ENCODE results near the gene PLCE1. TPM values are rescaled to one million over a fixed set of nuclear protein-coding genes. Genes with fewer than 3 reads are reported as not detected.
"Not testable (repeated sequence)": the region's sequence is repeated elsewhere in the genome, so short reads cannot be mapped to it uniquely, and the experiment has no call there.

The PLCE1 gene
- total RNA-seq, 2 experiments from 2014 or later: 0.02 to 0.04 TPM

DNA sequence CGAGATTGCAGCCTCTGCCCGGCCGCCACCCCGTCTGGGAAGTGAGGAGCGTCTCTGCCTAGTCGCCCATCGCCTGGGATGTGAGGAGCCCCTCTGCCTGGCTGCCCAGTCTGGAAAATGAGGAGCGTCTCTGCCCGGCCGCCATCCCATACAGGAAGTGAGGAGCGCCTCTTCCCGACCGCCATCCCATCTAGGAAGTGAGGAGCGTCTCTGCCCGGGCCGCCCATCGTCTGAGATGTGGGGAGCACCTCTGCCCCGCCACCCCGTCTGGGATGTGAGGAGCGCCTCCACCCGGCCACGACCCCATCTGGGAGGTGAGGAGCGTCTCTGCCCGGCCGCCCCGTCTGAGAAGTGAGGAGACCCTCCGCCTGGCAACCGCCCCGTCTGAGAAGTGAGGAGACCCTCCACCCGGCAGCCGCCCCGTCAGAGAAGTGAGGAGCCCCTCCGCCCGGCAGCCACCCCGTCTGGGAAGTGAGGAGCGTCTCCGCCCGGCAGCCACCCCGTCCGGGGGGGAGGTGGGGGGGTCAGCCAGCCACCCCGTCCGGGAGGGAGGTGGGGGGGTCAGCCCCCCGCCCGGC is 23.2 kb upstream of the PLCE1 start:
- H3K27me3 Mint-ChIP-seq; H3K9me3 Mint-ChIP-seq; H3K4me1 Mint-ChIP-seq; POLR2A ChIA-PET; CTCF ChIA-PET; H3K27ac Mint-ChIP-seq; H3K36me3 Mint-ChIP-seq (ENCODE audit: low read depth); H3K4me3 Mint-ChIP-seq; DNase-seq: not testable (repeated sequence)

DNA sequence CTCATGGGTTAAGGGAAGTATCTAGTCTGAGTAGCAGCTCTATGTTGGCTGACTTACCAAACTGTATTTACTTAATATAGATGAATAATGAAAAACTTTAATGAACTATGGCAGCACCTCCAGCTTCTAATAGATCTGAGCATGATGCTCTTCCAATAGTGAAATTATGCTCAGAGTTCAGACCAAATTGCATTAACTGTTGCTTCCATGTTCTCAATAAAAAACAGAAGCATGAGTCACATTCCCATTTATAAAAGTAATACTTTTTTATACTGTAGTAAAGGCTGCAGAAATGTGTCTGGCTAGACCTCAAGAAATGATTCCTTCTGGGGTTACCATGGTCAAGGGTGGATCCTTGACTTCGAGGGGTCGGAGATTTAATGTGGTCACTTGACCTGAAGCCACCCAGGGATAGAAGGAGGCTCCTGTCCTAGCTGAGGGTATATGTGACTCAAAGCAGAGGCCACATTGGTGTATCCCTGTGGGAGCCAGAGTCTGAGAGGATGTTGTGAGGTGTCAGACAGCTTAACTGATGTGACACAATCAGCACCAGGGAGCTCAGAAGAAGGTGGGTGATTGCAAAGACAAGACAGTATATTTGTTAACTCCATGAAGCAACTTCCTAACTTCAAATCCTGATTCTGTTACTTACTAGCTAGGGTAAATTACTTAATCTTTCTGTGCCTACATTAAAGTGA is 19.8 kb upstream of the PLCE1 start:
- ChIA-PET CTCF (no interaction called here), POLR2A (no interaction called here)
- no peak overlapping the region for H3K27ac Mint-ChIP-seq
- no peak for DNase-seq
- no peaks in the 10 kb centered on the region for H3K4me1 Mint-ChIP-seq
- no peak overlapping the region for H3K4me3 Mint-ChIP-seq
- H3K9me3 Mint-ChIP-seq: no peaks in the 10 kb centered on the region
- H3K27me3 Mint-ChIP-seq: peaks cover 6% of the 10 kb centered on the region
- no peaks in the 10 kb centered on the region for H3K36me3 Mint-ChIP-seq (ENCODE audit: low read depth)

DNA sequence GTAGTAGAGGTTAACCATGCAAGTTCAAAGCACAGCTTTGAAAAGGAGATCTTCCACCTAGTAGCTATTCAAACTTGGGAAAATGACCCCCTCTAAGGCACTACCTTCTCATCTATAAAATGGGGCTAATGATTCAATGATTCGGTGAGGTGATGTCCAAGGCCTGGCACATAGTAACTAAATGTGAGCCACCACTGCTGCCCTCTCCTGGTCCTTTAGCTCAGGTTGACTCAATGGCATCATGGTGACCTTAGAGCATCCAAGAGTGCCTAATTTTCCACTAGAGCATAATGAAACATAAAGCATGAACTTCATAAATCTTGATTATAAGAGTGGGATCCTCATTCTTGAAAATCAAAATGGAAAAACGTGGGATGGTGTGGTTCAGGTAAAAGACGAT is 16.3 kb upstream of the PLCE1 start:
- Mint-ChIP-seq H3K27ac (no peak overlapping the region), H3K4me3 (no peak overlapping the region), H3K27me3 (peaks cover 7% of the 10 kb centered on the region), H3K9me3 (no peaks in the 10 kb centered on the region), H3K4me1 (no peaks in the 10 kb centered on the region), H3K36me3 (ENCODE audit: low read depth) (no peaks in the 10 kb centered on the region)
- ChIA-PET POLR2A (no interaction called here), CTCF (interaction anchor here (2.2 kb wide), 1 partner anchor 11 kb away, joined by 9 read pairs; no protein-coding TSS in a partner anchor)
- DNase-seq: no peak

DNA sequence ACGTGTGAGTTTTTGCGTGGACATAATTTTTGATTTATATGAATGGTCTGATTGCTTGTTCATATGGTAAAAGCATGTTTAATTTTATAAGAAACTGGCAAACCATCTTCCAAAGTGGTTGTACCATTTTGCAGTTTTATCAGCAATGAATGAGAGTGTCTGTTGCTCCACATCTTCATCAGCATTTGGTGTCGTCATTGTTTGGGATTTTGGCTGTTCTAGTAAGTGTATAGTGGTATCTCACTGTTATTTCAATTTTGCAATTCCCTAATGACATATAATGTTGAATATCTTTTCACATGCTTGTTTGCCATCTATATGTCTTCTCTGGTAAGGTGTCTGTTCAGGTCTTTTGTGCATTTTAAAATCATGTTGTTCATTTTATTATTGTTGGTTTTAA is 13.2 kb upstream of the PLCE1 start:
- ChIA-PET CTCF (no interaction called here), POLR2A (no interaction called here)
- H3K9me3 Mint-ChIP-seq: no peaks in the 10 kb centered on the region
- no peak overlapping the region for H3K27ac Mint-ChIP-seq
- H3K27me3 Mint-ChIP-seq: peaks cover 7% of the 10 kb centered on the region
- H3K4me3 Mint-ChIP-seq: no peak overlapping the region
- no peaks in the 10 kb centered on the region for H3K4me1 Mint-ChIP-seq
- DNase-seq: no peak
- H3K36me3 Mint-ChIP-seq (ENCODE audit: low read depth): no peaks in the 10 kb centered on the region

DNA sequence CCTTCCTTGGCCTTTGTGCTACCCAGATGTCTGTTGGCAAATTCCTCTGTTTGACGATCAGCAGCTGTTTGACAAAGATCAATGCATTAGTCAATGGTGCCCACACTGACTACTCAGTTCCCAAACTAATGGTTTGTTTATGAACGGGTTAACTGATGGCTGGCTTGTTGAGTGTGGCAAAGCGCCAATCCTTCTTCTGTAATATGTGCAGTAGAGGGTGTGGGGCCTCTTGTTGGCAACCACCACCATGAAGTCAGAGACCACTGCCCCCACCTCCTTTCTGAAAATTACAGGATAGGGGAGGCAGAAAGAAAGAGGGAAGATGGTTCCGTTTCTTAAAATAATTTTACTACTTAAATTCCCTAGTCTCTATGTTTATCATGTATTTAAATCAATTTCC is 2.6 kb upstream of the PLCE1 start:
- Mint-ChIP-seq H3K27me3 (peaks cover 50% of the 10 kb centered on the region), H3K36me3 (ENCODE audit: low read depth) (no peaks in the 10 kb centered on the region)
- POLR2A ChIA-PET: no interaction called here

DNA sequence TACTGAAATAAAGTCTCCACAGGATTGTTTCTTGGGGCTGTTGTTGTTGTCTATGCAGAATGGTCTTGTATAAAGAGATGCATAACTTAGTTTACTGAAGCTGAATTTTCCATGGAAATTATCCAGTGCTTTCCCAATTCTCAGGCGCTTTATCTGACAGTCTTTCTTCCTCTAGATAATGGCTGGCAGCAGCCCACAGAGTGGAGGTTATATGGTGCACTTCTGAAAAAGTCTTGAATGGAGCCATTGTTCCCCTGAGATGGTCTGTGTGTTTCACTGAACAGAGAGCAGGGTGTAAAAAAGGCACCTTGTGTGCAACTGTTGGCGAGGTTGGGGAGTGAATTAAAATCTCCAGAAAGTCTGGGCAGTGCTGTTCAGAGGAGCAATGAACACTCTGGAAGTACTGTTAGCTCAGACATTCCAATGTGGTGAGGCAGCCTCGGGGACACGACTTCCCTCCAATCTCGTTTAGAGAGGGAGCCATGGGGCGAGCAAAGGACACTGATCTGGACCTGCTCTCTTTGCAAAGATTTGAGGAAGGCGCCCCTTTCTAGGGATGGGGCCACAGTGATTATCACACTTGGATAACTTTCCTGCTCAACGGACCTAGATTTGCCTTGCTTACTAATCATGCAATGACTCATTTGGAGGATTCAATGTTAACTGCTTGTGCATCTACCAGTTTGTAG is 2.0 kb upstream of the PLCE1 start:
- POLR2A ChIA-PET: no interaction called here
- Mint-ChIP-seq H3K4me3 (no peak overlapping the region), H3K27me3 (peaks cover 55% of the 10 kb centered on the region), H3K27ac (no peak overlapping the region), H3K36me3 (ENCODE audit: low read depth) (no peaks in the 10 kb centered on the region), H3K9me3 (no peaks in the 10 kb centered on the region), H3K4me1 (peaks cover 6% of the 10 kb centered on the region)
- CTCF ChIA-PET: no interaction called here
- no peak for DNase-seq

More for the DNA sequence above, 2.6 kb upstream of the PLCE1 start:
- CTCF ChIA-PET: no interaction called here
- DNase-seq: no peak
- H3K27ac Mint-ChIP-seq: no peak overlapping the region
- H3K4me3 Mint-ChIP-seq: no peak overlapping the region
- peaks cover 6% of the 10 kb centered on the region for H3K4me1 Mint-ChIP-seq
- no peaks in the 10 kb centered on the region for H3K9me3 Mint-ChIP-seq

DNA sequence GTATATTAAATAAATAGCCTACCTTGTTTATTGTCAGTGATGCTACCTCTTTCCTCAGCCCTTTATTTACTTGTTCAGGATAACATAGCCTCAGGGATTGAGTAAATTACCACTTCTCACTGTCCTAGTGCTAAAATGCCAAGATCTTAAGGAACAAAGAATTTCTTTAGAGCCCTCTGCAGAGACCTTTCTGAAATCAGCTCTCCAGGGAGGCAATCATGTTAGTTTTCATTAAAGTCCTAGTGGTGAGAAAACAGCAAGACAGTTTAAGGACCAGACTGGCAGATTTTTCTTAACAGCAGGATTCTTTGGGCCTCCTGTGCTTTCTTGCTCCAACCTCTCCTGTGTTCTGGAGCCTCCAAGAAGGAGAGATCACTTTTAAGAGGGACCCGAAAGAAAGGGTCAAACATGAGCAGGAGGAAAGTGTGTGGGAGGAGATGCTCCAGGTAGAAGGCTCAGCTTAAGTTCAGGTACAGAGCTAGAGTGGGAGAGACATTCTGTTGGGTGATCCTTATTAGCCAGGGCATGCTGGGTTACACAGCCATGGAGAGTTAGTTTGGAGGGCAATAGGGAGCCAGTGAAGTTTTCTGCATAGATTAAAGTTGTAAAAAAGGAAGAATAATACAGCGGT is 1.2 kb upstream of the PLCE1 start:
- ChIA-PET CTCF (no interaction called here), POLR2A (no interaction called here)
- Mint-ChIP-seq H3K4me3 (peak overlapping the region; percentile 18), H3K27me3 (peaks cover 55% of the 10 kb centered on the region), H3K9me3 (no peaks in the 10 kb centered on the region), H3K4me1 (peaks cover 6% of the 10 kb centered on the region), H3K27ac (no peak overlapping the region), H3K36me3 (ENCODE audit: low read depth) (no peaks in the 10 kb centered on the region)
- no peak for DNase-seq

DNA sequence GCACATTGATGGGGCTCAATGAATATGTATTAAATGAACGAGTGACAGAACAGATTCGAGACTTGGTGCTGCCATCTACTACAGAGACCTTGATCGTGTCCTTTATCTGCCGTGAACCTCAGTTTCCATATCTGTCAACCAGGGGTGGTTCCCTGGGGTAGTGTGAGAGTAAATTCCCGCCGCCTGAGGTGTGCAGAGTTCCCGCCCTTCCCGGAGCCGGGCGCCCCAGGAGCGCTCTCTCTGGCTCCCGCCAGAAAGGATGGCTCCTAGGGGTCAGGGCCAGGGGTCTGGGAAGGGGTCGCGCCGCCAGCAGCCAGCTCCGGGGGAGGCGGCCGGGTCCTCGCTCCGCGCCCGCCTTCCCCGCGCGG is 333 bp upstream of the PLCE1 start:
- Mint-ChIP-seq H3K27me3 (peaks cover 55% of the 10 kb centered on the region), H3K4me3 (peak overlapping the region; percentile 61), H3K27ac (no peak overlapping the region), H3K9me3 (no peaks in the 10 kb centered on the region), H3K4me1 (peaks cover 6% of the 10 kb centered on the region), H3K36me3 (ENCODE audit: low read depth) (no peaks in the 10 kb centered on the region)
- POLR2A ChIA-PET: no interaction called here
- DNase-seq: no peak
- CTCF ChIA-PET: no interaction called here

DNA sequence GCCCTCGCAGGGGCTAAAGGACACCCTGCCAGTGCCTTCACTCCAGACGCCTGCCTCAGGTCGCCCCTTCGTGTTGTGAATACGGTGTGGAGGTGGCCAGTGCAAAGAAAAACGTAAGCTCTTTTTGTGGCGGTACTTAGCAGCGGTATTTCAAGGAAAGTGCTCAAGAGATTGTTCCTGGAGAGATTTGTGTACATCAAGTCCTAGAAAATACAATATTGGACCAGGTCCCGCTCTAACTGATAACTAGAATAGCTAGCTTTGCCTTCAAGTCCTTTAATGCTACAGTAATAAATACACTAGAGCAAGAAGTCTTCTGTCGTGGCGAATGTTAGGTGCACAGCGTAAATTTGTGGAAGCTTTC is 689 bp downstream of the PLCE1 start:
- Mint-ChIP-seq H3K9me3 (no peaks in the 10 kb centered on the region), H3K27me3 (peaks cover 55% of the 10 kb centered on the region), H3K4me1 (peaks cover 6% of the 10 kb centered on the region), H3K36me3 (ENCODE audit: low read depth) (no peaks in the 10 kb centered on the region), H3K27ac (no peak overlapping the region), H3K4me3 (no peak overlapping the region)
- ChIA-PET POLR2A (no interaction called here), CTCF (no interaction called here)
- DNase-seq: no peak

DNA sequence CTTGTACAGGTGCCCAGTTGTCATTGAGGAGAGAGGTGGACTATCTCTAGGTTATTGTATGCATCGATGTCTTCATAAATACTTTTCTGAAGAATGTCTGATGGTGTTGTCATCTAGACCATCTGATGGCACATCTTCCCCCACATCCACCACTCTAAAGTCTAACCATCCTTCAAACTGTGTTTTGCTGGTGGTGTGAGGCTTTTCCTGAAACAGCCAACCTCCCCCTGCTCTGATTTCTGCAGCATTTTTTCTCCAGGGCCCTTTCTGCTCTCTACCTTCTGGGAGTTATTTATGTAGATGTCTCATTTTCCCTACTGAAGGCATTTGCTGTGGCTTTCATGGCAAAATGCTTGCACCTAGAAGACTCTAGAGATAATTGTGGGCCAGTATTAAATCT is 1.5 kb downstream of the PLCE1 start:
- Mint-ChIP-seq H3K27me3 (peaks cover 54% of the 10 kb centered on the region), H3K27ac (no peak overlapping the region), H3K4me1 (peaks cover 6% of the 10 kb centered on the region), H3K36me3 (ENCODE audit: low read depth) (no peaks in the 10 kb centered on the region), H3K4me3 (no peak overlapping the region), H3K9me3 (no peaks in the 10 kb centered on the region)
- CTCF ChIA-PET: no interaction called here
- no peak for DNase-seq
- POLR2A ChIA-PET: no interaction called here

DNA sequence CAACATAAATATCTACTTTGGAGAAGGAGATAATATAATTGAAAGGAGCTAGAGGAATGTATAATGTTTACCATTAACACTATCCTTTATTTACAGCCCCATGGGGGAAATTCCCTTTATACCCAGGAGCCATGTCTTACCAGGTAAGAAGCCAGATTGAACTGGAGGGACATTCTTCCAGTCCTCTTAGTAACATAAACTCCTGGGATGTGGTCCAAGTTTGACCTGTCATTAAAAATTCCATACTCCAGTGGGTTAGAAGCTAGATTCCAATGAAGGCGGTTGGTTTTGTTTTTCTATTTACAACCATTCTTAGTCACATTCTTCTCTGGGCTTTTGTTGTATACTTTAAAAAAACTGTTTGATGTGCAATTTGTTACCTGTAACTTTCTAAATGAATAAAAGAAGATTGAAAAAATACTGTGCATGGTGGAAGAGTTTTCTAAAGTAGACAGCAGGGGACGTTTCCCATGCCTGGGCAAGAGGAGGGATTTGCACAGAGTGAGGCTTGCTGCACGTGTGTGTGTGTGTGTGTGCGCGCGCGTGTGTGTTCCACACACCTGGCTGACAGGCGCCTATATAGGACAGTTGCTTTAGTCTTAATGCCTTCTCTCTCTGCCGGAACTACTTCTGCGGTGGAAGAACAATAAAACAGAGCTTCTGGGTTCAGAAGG is 2.0 kb downstream of the PLCE1 start:
- H3K27ac Mint-ChIP-seq: no peak overlapping the region
- ChIA-PET CTCF (no interaction called here), POLR2A (no interaction called here)

DNA sequence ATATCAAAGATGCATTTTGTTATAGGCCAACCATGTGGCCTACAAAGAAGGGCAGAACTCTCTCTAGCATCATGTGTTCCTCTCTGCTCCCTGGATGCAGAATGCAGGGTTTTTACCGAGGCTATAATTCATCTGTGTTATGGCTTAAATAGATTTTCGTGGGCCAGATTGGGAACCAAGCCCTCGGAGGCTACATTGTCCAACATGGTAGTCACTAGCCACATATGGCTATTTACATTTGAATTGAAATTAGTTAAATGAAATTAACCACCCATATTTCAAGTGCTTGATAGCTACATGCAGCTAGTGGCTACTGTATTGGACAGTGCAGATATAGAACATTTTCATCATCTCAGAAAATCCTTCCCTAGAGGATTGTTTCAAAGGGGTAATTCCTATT is 2.8 kb downstream of the PLCE1 start:
- Mint-ChIP-seq H3K4me3 (no peak overlapping the region), H3K27me3 (peaks cover 42% of the 10 kb centered on the region), H3K27ac (no peak overlapping the region), H3K9me3 (no peaks in the 10 kb centered on the region), H3K36me3 (ENCODE audit: low read depth) (no peaks in the 10 kb centered on the region), H3K4me1 (peaks cover 6% of the 10 kb centered on the region)
- no peak for DNase-seq
- POLR2A ChIA-PET: no interaction called here
- CTCF ChIA-PET: no interaction called here

More for the DNA sequence above, 2.0 kb downstream of the PLCE1 start:
- Mint-ChIP-seq H3K4me3 (no peak overlapping the region), H3K4me1 (peaks cover 6% of the 10 kb centered on the region), H3K9me3 (no peaks in the 10 kb centered on the region), H3K36me3 (ENCODE audit: low read depth) (no peaks in the 10 kb centered on the region), H3K27me3 (peaks cover 50% of the 10 kb centered on the region)
- DNase-seq: no peak

DNA sequence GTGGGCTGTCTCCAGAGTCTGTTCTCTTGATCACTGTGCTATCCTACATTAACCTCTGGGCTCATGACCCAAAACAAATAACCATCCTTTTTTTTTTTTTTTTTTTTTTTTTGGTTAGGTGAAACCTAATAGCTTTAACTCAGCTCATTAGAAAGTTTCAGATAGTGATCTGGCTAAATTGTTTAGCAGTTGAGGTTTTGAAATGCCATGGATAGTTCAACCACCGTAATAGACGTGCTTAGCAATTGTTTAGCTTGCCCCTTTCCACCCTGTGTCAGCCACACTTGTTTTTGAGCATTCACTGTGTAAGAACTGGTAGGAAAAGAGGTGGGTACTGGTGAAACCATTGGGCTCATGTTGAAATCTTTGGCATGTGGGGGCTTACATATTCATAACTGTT is 3.8 kb downstream of the PLCE1 start:
- no peak overlapping the region for H3K4me3 Mint-ChIP-seq
- H3K9me3 Mint-ChIP-seq: no peaks in the 10 kb centered on the region
- H3K4me1 Mint-ChIP-seq: peaks cover 6% of the 10 kb centered on the region
- H3K27me3 Mint-ChIP-seq: peaks cover 35% of the 10 kb centered on the region
- DNase-seq: no peak
- POLR2A ChIA-PET: no interaction called here
- CTCF ChIA-PET: no interaction called here
- no peak overlapping the region for H3K27ac Mint-ChIP-seq
- H3K36me3 Mint-ChIP-seq (ENCODE audit: low read depth): no peaks in the 10 kb centered on the region
